ENCODE data around the gene DDIT3.
"Not testable (repeated sequence)": the region's sequence is repeated elsewhere in the genome, so short reads cannot be mapped to it uniquely, and the experiment has no call there.

Gene DDIT3

GRCh38 chr12:57513677-57514076 is 6.6 kb downstream of the DDIT3 start:
- DNase-seq (ENCODE audit: low read depth in 2 of 2, low spot score in 1 of 2): not testable (repeated sequence)

- no peak for DNase-seq (ENCODE audit: low read depth in 2 of 2, low spot score in 1 of 2)
These were observed 7.0 kb downstream of the DDIT3 start for GRCh38 chr12:57513266-57513665.

GRCh38 chr12:57512665-57513064 is 7.6 kb downstream of the DDIT3 start:
- DNase-seq (ENCODE audit: low read depth in 2 of 2, low spot score in 1 of 2): no peak

DNA sequence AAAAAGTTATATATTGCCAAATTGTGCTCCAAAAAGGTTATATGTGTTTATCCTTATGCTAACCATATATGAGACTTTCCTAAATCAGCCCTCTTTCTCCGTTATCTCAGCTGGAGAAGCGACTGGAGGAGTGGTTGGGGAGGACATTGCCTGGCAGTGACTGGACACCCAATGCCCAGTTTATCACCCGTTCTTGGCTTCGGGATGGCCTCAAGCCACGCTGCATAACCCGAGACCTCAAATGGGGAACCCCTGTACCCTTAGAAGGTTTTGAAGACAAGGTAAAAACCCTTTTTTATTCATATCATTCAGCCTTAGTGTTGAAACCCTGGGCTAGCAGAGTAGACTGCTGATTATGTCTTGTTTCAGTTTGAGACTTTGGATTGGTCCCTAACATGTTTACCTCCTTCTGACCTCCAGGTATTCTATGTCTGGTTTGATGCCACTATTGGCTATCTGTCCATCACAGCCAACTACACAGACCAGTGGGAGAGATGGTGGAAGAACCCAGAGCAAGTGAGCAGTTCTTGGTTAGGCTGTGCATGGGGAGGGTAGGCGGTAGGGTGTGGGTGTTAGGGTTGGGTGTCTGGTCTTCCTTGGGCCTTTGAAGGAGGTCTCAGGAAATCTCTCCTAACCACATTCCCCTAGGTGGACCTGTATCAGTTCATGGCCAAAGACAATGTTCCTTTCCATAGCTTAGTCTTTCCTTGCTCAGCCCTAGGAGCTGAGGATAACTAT is 8.6 kb downstream of the DDIT3 start:
- DNase-seq (ENCODE audit: low read depth in 2 of 2, low spot score in 1 of 2): no peak

- DNase-seq (ENCODE audit: low read depth in 2 of 2, low spot score in 1 of 2): no peak
These were observed 9.2 kb downstream of the DDIT3 start for GRCh38 chr12:57511161-57511560.

GRCh38 chr12:57507796-57508195 is 12.5 kb downstream of the DDIT3 start:
- not testable (repeated sequence) for DNase-seq (ENCODE audit: low read depth in 2 of 2, low spot score in 1 of 2)

DNA sequence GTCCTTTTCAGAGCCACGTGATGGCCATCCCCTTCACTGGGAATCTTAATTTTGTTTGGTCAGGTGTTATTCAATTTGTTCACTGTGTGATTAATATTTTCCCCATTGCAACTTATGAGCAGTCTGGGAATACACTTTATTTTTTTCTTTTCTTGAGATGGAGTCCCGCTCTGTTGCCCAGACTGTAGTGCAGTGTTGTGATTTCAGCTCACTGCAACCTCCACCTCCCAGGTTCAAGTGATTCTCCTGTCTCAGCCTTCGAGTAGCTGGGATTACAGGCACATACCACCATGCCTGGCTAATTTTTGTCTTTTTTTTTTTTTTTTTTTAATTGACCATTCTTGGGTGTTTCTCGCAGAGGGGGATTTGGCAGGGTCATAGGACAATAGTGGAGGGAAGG is 13.8 kb downstream of the DDIT3 start:
- not testable (repeated sequence) for DNase-seq (ENCODE audit: low read depth in 2 of 2, low spot score in 1 of 2)

DNA sequence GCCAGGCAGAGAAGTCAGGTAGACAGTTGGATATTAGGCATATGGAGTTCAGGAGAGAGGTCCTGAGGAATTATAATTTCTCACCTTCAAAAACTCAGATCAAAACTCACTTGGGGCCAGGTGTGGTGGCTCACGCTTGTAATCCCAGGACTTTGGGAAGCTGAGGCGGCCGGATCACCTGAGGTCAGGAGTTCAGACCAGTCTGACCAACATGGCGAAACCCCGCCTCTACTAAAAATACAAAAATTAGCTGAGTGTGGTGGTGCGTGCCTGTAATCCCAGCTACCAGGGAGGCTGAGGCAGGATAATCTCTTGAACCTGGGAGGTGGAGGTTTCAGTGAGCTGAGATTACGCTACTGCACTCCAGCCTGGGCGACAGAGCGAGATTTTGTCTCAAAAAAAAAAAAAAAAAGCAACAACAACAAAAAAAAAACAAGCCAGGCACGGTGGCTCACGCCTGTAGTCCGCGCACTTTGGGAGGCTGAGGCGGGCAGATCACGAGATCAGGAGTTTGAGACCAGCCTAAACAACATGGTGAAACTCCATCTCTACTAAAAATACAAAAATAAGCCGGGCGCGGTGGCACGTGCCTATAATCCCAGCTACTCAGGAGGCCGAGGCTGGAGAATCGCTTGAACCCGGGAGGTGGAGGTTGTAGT is 17.9 kb downstream of the DDIT3 start:
- DNase-seq (ENCODE audit: low read depth in 2 of 2, low spot score in 1 of 2): not testable (repeated sequence)

DNA sequence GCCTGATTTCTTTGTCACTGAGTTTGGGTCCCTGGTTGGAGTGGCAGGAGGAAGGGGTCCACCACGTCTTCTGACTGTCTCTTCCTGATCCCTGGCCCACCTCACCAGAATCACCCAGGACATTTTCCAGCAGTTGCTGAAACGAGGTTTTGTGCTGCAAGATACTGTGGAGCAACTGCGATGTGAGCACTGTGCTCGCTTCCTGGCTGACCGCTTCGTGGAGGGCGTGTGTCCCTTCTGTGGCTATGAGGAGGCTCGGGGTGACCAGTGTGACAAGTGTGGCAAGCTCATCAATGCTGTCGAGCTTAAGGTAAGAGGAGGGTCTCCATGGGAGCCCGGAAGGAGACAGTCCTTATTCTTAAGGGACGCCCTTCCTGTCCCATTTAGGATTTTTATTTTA is 20.1 kb downstream of the DDIT3 start:
- DNase-seq (ENCODE audit: low read depth in 2 of 2, low spot score in 1 of 2): no peak

- no peak for DNase-seq (ENCODE audit: low read depth in 2 of 2, low spot score in 1 of 2)
These were observed 21.7 kb downstream of the DDIT3 start for GRCh38 chr12:57498571-57498970.

- no peak for DNase-seq (ENCODE audit: low read depth in 2 of 2, low spot score in 1 of 2)
These were observed 22.2 kb downstream of the DDIT3 start for GRCh38 chr12:57498132-57498502.

GRCh38 chr12:57497223-57498131 is 22.8 kb downstream of the DDIT3 start:
- no peak for DNase-seq (ENCODE audit: low read depth in 2 of 2, low spot score in 1 of 2)

GRCh38 chr12:57496822-57497221 is 23.5 kb downstream of the DDIT3 start:
- DNase-seq (ENCODE audit: low read depth in 2 of 2, low spot score in 1 of 2): no peak

DNA sequence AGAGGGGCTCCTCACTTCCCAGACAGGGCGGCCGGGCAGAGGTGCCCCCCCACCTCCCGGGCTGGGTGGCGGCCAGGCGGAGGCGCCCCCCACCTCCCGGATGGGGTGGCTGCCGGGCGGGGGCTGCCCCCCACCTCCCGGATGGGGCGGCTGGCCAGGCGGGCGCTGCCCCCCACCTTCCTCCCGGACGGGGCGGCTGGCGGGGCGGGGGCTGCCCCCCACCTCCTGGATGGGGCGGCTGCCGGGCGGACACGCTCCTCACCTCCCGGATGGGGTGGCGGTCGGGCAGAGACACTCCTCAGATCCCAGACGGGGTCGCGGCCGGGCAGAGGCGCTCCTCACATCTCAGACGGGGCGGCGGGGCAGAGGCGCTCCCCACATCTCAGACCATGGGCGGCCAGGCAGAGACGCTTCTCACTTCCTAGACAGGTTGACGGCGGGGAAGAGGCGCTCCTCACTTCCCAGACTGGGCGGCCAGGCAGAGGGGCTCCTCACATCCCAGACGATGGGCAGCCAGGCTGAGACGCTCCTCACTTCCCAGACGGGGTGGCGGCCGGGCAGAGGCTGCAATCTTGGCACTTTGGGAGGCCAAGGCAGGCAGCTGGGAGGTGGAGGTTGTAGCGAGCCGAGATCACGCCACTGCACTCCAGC is 25.1 kb downstream of the DDIT3 start:
- not testable (repeated sequence) for DNase-seq (ENCODE audit: low read depth in 2 of 2, low spot score in 1 of 2)

- DNase-seq (ENCODE audit: low read depth in 2 of 2, low spot score in 1 of 2): no peak
These were observed 28.7 kb downstream of the DDIT3 start for GRCh38 chr12:57491393-57492280.

GRCh38 chr12:57490126-57490525 is 30.2 kb downstream of the DDIT3 start:
- DNase-seq (ENCODE audit: low read depth in 2 of 2, low spot score in 1 of 2): no peak

- no peak for DNase-seq (ENCODE audit: low read depth in 2 of 2, low spot score in 1 of 2)
These were observed 31.1 kb downstream of the DDIT3 start for GRCh38 chr12:57489157-57489641.

DNA sequence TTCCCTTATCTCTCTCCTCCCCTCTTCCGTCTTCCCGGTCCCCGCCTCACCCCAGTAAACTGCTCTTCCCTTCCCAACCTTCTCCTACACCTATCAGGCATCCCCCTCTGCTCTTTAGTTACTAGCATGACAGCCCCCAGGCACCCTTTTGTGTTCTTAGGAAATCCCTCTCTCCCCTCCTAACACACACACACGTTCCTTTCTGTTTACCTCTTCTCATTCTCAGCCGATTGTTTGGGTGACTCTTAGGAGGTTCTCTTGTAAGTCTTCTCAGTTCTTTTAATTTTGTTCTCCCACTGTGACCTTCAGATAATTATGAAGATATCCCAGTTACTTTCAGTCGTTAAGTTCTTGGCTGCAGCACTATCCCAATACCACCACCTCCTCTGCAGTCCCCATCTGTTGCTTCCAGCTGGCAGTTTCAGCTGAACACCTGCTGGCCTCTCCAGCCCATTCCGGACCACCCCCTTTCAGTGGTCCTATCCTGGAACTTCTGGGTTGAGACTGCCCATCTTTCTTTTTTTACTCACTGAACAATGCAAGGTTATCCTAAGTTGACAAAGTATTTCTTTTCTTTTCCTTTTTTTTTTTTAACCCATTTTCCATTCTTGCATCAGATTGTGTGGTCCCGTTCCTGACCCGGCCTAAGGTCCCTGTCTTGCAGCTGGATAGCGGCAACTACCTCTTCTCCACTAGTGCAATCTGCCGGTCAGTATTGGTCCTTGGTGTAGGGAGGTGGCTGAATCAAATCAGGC is 31.7 kb downstream of the DDIT3 start:
- no peak for DNase-seq (ENCODE audit: low read depth in 2 of 2, low spot score in 1 of 2)

Data from stimulated activated CD8-positive, alpha-beta memory T cell treated with anti-CD3 and anti-CD28 coated beads, Interleukin-4, amount 100 ng/mL, for 4 hours (primary cell).